Testis (tissue), 3 donors: ENCODE results near the gene ACOT8. TPM values are rescaled to one million over a fixed set of nuclear protein-coding genes. Genes with fewer than 3 reads are reported as not detected.
"Not testable (repeated sequence)": the region's sequence is repeated elsewhere in the genome, so short reads cannot be mapped to it uniquely, and the experiment has no call there.

Experiments used
- DNase-seq: peaks from one replicate; pipeline ENCODE4 v3.0.0-alpha.2; 2019
- H3K27ac ChIP-seq, 2 donors: fragments of 200-600 bp; sonication (generic); one replicate each; pipeline ENCODE4 v1.5.1; 2019
- H3K27me3 ChIP-seq: fragments of 200-600 bp; sonication (generic); one replicate; pipeline ENCODE4 v1.5.1; 2019
- H3K36me3 ChIP-seq: fragments of 200-600 bp; sonication (generic); one replicate; pipeline ENCODE4 v1.5.1; 2017; ENCODE audit warnings: low read depth; ENCODE audit errors: missing control alignments
- H3K4me1 ChIP-seq: fragments of 200-600 bp; sonication (generic); one replicate; pipeline ENCODE4 v1.5.1; 2019
- H3K4me3 ChIP-seq, 2 donors: fragments of 200-600 bp; sonication (generic); one replicate each; pipeline ENCODE4 v1.5.1; 2017 to 2019
- H3K9me3 ChIP-seq: fragments of 200-600 bp; sonication (generic); one replicate; pipeline ENCODE4 v1.5.1; 2017
- CTCF ChIP-seq, 3 experiments: fragments of 450-650 bp in 2 of 3; fragments of 200-600 bp in 1 of 3; sonication (generic) in 1 of 3; IDR thresholded peaks; one replicate each; pipeline ENCODE4 v1.5.1; 2016 to 2019; ENCODE audit warnings: antibody characterized with exemption in 3 of 3, mild to moderate bottlenecking in 2 of 3, moderate library complexity in 1 of 3
- POLR2A ChIP-seq: fragments of 450-650 bp; IDR thresholded peaks from one replicate; pipeline ENCODE4 v1.6.1; 2017; ENCODE audit warnings: antibody characterized with exemption, mild to moderate bottlenecking, moderate library complexity
- WGBS, 2 donors: methylation state at CpG; one replicate each; pipeline ENCODE4 v1.1.5; 2018; 5-methylcytosine and 5-hydroxymethylcytosine counted together
- intact Hi-C: fragments of 100-400 bp; cut with DNase I; formaldehyde crosslinking; loops from one replicate; pipeline ENCODE4 v1.15.1; 2023; ENCODE audit warnings: low total_unique reads
- polyA plus RNA-seq: library from polyadenylated mRNA; stranded (reverse); fragments of 350-450 nt; fragmentation: Illumina TruSeq; extraction: RNeasy Lipid Tissue Mini Kit (QIAGEN cat#74804); gene quantifications from one replicate; pipeline ENCODE4 v1.2.3, GENCODE V29; 2014; ENCODE audit warnings: low read depth, low replicate concordance; ENCODE audit not compliant: insufficient read depth
- total RNA-seq, 2 donors: library from RNA; depleted of rRNA; stranded (reverse); fragments of >200 nt; gene quantifications; one replicate each; pipeline ENCODE4 v1.2.3, GENCODE V29; 2016

The ACOT8 gene
- total and polyA plus RNA-seq, 3 donors from 2014 or later: 44.4 to 79.6 (median 71.2) TPM

GRCh38 chr20:45833030-45833882 is 23.9 kb downstream of the ACOT8 start, which contains the start of gene SNX21:
TSS of gene SNX21 (plus strand) at chr20:45833799. CDS start at chr20:45833920, 121 bp downstream.
- H3K27ac ChIP-seq: peak within 1 kb of the TSS; percentile 92 to 95
- H3K4me3 ChIP-seq: peak within 1 kb of the TSS; percentile 83 to 84
- 3 to 7% methylated on average over 11 to 35 of the region's 35 CpGs for WGBS, 2 donors
- peaks cover 33% of the 10 kb centered on the region for H3K4me1 ChIP-seq
- no peaks in the 10 kb centered on the region for H3K9me3 ChIP-seq
- peak; percentile 85 for DNase-seq
- no peaks in the 10 kb centered on the region for H3K27me3 ChIP-seq
- intact Hi-C loops: no loop called here
- no peak for TF ChIP-seq CTCF (IDR thresholded peaks at IDR 0.05)
- TF ChIP-seq POLR2A: no peak
- H3K36me3 ChIP-seq: no peaks in the 10 kb centered on the region

- 58 to 75% methylated on average over 4 of the region's 4 CpGs for WGBS, 2 donors
Measured at GRCh38 chr20:45832619-45833018, 24.6 kb downstream of the ACOT8 start.

DNA sequence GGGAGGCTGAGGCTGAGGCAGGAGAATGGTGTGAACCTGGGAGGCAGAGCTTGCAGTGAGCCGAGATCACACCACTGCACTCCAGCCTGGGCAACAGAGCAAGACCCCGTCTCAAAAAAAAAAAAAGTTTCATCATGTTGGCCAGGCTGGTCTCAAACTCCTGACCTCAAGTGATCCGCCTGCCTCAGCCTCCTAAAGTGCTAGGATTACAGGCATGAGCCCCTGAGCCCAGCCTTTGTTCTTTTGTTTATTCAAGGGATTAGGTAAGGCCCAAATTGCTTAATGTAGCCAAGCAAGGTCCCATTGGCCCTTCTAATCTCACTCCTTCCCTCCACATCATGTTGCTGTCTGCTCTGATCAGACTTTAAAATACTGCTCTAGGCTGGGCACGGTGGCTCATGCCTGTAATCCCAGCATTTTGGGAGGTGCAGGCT is 27.5 kb downstream of the ACOT8 start:
- H3K36me3 ChIP-seq, DNase-seq, H3K4me3 ChIP-seq, intact Hi-C loops, H3K27me3 ChIP-seq, H3K9me3 ChIP-seq, H3K27ac ChIP-seq: not testable (repeated sequence)
- peaks cover 28% of the 10 kb centered on the region for H3K4me1 ChIP-seq
- 88 to 91% methylated on average over 4 of the region's 4 CpGs for WGBS, 2 donors

More at GRCh38 chr20:45832619-45833018, 24.6 kb downstream of the ACOT8 start:
- peak overlapping the region; percentile 92 to 95 for H3K27ac ChIP-seq
- no peaks in the 10 kb centered on the region for H3K36me3 ChIP-seq
- no peaks in the 10 kb centered on the region for H3K9me3 ChIP-seq
- TF ChIP-seq POLR2A (no peak), CTCF (IDR thresholded peaks at IDR 0.05) (no peak)
- no peak for DNase-seq
- H3K4me3 ChIP-seq: no peak overlapping the region
- intact Hi-C loops: no loop called here
- no peaks in the 10 kb centered on the region for H3K27me3 ChIP-seq
- H3K4me1 ChIP-seq: peaks cover 35% of the 10 kb centered on the region

DNA sequence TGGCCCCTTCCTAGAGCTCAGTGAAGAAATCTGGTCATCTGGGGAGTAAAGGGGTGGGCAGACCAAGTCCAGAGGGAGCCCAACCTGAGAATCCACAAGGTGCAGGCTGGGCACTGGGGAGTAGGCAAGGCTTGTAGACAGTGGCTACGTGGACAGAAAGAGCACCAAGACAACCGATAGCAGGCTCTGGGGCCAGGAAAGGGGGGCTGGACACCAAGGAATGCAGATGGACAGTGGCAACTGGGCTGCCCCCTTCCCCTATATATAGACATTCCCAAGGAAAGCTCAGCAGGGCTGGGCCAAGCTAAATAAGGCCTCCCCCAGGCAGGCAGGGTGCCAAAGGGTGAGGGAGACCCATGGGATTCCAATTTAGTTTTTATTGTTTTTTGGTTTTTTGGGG is 28.6 kb downstream of the ACOT8 start:
- Histone ChIP-seq H3K4me3 (no peak overlapping the region), H3K27me3 (no peaks in the 10 kb centered on the region), H3K9me3 (no peaks in the 10 kb centered on the region), H3K4me1 (peaks cover 33% of the 10 kb centered on the region), H3K27ac (no peak overlapping the region), H3K36me3 (no peaks in the 10 kb centered on the region)
- WGBS, 2 donors: 45 to 50% methylated on average over 2 of the region's 2 CpGs
- no peak for DNase-seq
- TF ChIP-seq POLR2A (no peak), CTCF (IDR thresholded peaks at IDR 0.05) (no peak)
- intact Hi-C loops: no loop called here

- TF ChIP-seq CTCF (IDR thresholded peaks at IDR 0.05) (no peak), POLR2A (no peak)
- no peaks in the 10 kb centered on the region for H3K27me3 ChIP-seq
- no peak overlapping the region for H3K27ac ChIP-seq
- H3K4me3 ChIP-seq: no peak overlapping the region
- H3K4me1 ChIP-seq: peaks cover 30% of the 10 kb centered on the region
- no peak for DNase-seq
- intact Hi-C loops: no loop called here
- no peaks in the 10 kb centered on the region for H3K9me3 ChIP-seq
- H3K36me3 ChIP-seq: no peaks in the 10 kb centered on the region
- 69 to 94% methylated on average over 4 to 6 of the region's 6 CpGs for WGBS, 2 donors
Measured at GRCh38 chr20:45827712-45828111, 29.5 kb downstream of the ACOT8 start.
